Inferior parietal cortex (tissue), 1 donor: ENCODE measurements around the gene FBXW12.

Source experiments
- DNase-seq: peaks from one replicate; pipeline ENCODE4 v3.0.0-alpha.2; 2016; ENCODE audit errors: extremely low spot score

Gene FBXW12

DNA sequence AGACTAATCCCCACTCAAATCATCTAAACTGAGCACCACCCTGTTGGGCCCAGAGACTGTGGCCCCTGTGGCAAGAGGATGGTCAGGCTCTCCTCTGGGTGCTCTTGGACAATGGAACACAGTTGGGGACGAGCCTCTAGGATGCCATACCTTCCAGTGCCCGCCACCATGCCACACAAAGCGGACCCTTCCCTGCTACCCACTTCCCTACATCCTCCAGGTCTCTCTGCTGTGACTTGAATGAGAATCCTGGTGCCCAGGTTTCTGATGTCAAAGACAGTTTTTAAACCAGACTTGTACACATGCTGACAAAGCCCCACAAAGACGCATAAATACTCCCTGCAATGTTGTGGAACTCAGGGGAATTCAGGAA, 63.2 kb downstream of the FBXW12 start:
- DNase-seq: no peak

DNA sequence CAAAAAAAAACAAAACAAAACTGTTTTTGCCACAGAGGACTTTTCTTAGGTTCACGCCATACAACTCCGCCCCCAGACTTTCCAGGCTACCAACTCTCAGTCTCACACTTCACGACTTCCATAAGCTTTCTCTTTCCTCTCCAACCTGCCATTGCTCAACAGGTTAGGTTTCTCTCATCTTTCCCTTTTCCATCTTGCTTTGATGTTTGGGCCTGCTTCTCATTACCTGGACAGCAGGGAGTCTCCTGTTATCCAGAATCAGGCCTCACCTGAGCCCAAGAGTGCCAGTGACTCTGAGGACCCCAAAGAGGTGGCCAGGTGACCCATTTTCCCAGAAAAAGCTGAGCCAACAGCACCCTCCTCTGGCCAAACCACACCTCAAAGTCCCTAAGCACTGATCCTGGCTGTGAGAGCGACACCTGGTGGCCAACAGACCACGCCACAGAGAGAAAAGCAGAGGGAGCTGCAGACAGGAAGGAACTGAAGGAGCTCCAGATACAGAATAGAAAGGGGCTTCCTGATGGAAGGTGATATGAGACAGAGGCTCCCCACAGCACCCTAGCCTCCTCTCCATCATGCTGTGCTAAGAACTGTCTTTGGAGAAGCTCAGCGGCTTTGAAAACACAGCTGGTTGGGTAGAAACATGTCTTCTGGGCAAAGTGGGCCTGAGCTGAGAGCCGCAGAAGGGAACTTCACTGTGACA, 63.9 kb downstream of the FBXW12 start:
- peak; percentile 95 for DNase-seq

DNA sequence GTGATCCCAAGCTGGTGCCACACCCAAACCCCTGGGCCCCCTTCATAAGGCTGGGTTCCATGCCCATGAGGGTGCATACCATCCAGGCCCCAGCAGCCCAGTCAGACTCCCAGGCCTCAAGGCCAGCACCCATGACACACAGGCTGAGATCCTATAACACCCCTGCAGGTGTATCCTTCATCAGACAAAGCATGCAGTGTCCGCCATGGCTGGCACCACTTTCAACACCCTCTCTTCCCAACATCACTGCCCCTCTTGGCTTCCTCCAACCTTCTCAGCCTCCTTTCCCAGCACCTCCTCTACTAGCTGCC, 64.4 kb downstream of the FBXW12 start:
- DNase-seq: no peak

DNA sequence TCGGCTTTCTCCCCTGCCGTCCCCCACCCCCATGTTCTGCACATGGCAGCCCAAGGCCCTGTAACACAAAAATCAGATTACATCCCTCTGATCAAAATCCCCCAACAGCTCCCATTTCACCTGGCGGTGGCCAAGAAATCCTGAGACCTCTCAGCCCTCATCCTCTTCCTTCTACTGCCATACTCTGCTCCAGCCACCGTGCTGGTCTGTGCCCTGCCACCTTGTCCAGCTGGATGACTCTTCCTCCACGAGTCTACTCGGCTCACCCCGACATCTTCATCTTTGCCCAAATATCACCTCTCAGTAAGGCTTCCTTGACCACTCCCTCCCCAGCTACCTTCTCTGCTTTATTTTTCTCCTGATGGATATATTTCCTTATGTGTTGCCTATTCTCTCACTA, 64.8 kb downstream of the FBXW12 start:
- DNase-seq: no peak

DNA sequence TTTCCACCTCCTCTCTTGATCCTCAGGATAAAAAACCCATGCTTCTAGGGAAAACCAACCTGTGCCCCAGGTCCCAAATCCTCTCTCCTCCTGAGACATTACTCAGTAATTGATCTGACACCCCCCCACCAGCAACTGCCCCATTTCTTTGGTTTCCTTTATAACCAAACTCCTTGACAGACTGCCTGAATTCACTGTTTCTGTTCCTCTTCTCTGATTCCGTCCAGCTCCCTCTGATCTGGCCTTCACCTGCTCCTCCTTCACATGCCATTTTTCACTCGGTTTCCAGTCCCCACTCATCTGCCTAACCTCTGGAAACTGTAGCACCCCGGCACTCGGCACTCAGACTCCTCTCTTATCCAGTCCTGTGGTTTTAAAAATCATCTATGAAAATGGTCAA, 65.8 kb downstream of the FBXW12 start:
- DNase-seq: no peak

DNA sequence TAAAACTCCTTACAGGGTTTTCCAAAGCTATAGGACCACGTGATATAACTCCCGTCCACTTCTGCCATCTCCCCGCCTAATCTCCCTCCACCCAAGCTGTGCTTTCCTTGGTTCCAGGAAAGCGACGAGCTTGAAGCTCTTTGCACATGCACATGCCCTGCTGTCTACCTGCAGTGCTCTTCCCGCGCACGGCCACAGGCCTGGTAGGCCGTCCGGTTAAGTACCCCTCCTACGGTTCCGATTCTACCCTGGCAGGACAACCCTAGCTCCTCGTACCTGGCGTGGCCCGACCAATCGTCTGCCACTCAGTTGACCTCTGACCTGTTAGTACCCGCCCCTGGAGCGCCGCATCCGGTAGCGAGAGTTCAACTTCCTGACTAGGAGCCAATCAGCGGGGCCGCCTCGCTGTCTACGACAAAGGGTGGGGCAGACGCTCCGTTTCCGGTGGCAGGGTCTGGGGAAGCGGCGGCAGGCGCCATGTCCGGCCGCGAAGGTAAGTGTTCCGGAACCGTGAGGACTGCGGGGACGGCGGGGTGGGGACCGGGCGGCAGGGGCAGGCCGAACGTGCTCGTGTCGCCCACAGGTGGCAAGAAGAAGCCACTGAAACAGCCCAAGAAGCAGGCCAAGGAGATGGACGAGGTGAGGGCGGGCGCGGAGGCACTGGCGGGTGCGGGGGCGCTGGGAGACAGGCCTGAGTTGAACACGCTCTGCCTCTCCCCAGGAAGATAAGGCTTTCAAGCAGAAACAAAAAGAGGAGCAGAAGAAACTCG, 68.0 kb downstream of the FBXW12 start, which contains the start of the genes CCDC51 and TMA7:
TSS of gene CCDC51 (minus strand) at position 300 of the 770 bp plus-strand sequence. CDS start 4,991 bp downstream, outside the sequence.
TSS of gene TMA7 (plus strand) at position 438 of the 770 bp plus-strand sequence. CDS start at position 478, 40 bp downstream.
- peak; percentile 98 for DNase-seq

DNA sequence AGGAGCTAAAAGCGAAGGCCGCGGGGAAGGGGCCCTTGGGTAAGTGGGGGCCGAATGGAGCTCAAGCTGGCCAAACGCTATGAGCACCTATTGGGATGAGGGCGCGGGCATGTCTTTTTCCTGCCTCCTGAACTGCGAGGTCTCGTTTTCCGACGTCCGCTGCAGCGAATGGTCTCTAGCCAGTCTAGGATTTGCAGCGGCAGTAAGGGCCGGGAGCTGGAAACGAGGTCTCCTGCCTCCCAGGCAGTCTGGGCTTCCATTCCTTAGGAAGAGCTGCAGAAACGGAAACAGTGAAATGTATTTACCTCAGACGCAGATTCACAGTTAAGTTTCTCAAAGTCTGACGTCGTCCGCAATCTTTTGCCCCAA, 68.6 kb downstream of the FBXW12 start:
- DNase-seq: no peak

DNA sequence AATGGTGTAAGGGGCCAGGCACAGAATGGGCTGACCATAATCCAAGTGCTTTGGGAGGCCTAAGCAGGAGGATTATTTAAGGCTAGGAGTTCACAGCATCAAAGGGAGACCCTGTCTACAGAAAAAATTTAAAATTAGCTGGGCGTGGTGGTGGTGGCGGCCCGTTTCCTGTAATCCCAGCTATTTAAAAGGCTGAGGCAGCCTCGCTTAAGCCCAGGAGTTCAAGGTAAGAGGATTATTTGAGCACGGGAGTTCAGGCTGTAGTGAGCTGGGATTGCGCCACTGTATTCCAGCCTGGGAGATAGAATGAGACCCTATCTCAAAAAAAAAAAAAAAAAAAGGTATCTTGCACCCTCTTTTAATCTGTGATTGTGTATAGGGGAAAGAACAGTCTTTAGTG, 69.9 kb downstream of the FBXW12 start:
- no peak for DNase-seq
